Measurements from ENCODE around the gene MRGPRF. TPM values are rescaled to one million over a fixed set of nuclear protein-coding genes. Genes with fewer than 3 reads are reported as not detected.

Gene MRGPRF
- polyA plus RNA-seq, 1 donor from 2014 or later: not detected

- H3K27me3 ChIP-seq (ENCODE audit: insufficient read depth, low read depth, low read length): no peaks in the 10 kb centered on the region
- H4K20me1 ChIP-seq (ENCODE audit: insufficient read depth): no peaks in the 10 kb centered on the region
- no peaks in the 10 kb centered on the region for H3K9me2 ChIP-seq (ENCODE audit: insufficient read depth, low read length)
- H3K27ac ChIP-seq (ENCODE audit: low read length): no peak overlapping the region
- no peaks in the 10 kb centered on the region for H3F3A ChIP-seq (ENCODE audit: insufficient read depth, low read length, poor library complexity, severe bottlenecking)
- no peak overlapping the region for H2AFZ ChIP-seq (ENCODE audit: low read depth, low read length)
- H3K9ac ChIP-seq (ENCODE audit: low read length): no peak overlapping the region
- H3K9me3 ChIP-seq (ENCODE audit: low read length): no peaks in the 10 kb centered on the region
- TF ChIP-seq TAF1 (IDR thresholded peaks at IDR 0.05; ENCODE audit: low read depth): no peak
- no peak for TF ChIP-seq RAD21 (conservative IDR thresholded peaks at IDR 0.05)
- TF ChIP-seq POLR2AphosphoS5 (IDR thresholded peaks at IDR 0.05): no peak
- TF ChIP-seq, protein P1, sequence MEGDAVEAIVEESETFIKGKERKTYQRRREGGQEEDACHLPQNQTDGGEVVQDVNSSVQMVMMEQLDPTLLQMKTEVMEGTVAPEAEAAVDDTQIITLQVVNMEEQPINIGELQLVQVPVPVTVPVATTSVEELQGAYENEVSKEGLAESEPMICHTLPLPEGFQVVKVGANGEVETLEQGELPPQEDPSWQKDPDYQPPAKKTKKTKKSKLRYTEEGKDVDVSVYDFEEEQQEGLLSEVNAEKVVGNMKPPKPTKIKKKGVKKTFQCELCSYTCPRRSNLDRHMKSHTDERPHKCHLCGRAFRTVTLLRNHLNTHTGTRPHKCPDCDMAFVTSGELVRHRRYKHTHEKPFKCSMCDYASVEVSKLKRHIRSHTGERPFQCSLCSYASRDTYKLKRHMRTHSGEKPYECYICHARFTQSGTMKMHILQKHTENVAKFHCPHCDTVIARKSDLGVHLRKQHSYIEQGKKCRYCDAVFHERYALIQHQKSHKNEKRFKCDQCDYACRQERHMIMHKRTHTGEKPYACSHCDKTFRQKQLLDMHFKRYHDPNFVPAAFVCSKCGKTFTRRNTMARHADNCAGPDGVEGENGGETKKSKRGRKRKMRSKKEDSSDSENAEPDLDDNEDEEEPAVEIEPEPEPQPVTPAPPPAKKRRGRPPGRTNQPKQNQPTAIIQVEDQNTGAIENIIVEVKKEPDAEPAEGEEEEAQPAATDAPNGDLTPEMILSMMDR (IDR thresholded peaks at IDR 0.05; ENCODE audit: poor library complexity, severe bottlenecking): no peak
- no peak for TF ChIP-seq SMC3 (conservative IDR thresholded peaks at IDR 0.05; ENCODE audit: poor library complexity)
- no peak for TF ChIP-seq EP300 (conservative IDR thresholded peaks at IDR 0.05; ENCODE audit: poor library complexity, severe bottlenecking)
- no peak for TF ChIP-seq REST (IDR thresholded peaks at IDR 0.05; ENCODE audit: borderline replicate concordance)
- no peak for TF ChIP-seq MXI1 (conservative IDR thresholded peaks at IDR 0.05; ENCODE audit: poor library complexity, severe bottlenecking)
- TF ChIP-seq EZH2 (IDR thresholded peaks at IDR 0.05; ENCODE audit: borderline replicate concordance, insufficient read depth, low read length, poor library complexity, severe bottlenecking): no peak
- no peaks in the 10 kb centered on the region for H3K79me2 ChIP-seq (replicated peaks; ENCODE audit: insufficient read depth, low read length)
- no peaks in the 10 kb centered on the region for H3K36me3 ChIP-seq (ENCODE audit: insufficient read depth, low read length)
- no peak overlapping the region for H3K4me2 ChIP-seq (ENCODE audit: low read length)
- H3K4me3 ChIP-seq (ENCODE audit: low read length): no peak overlapping the region
Observed at GRCh38 chr11:69010964-69011623, 2.0 kb downstream of the MRGPRF start.

GRCh38 chr11:69010361-69010891, 2.6 kb downstream of the MRGPRF start:
- Histone ChIP-seq H3K27me3 (ENCODE audit: insufficient read depth, low read depth, low read length) (no peaks in the 10 kb centered on the region), H2AFZ (ENCODE audit: low read depth, low read length) (no peak overlapping the region), H3K79me2 (replicated peaks; ENCODE audit: insufficient read depth, low read length) (no peaks in the 10 kb centered on the region), H3K27ac (ENCODE audit: low read length) (no peak overlapping the region), H3F3A (ENCODE audit: insufficient read depth, low read length, poor library complexity, severe bottlenecking) (no peaks in the 10 kb centered on the region), H3K4me2 (ENCODE audit: low read length) (no peak overlapping the region), H3K9ac (ENCODE audit: low read length) (no peak overlapping the region), H3K4me3 (ENCODE audit: low read length) (no peak overlapping the region), H3K9me3 (ENCODE audit: low read length) (no peaks in the 10 kb centered on the region), H3K9me2 (ENCODE audit: insufficient read depth, low read length) (no peaks in the 10 kb centered on the region), H3K36me3 (ENCODE audit: insufficient read depth, low read length) (no peaks in the 10 kb centered on the region), H4K20me1 (ENCODE audit: insufficient read depth) (no peaks in the 10 kb centered on the region)
- TF ChIP-seq POLR2AphosphoS5 (IDR thresholded peaks at IDR 0.05) (no peak), MXI1 (conservative IDR thresholded peaks at IDR 0.05; ENCODE audit: poor library complexity, severe bottlenecking) (no peak), TAF1 (IDR thresholded peaks at IDR 0.05; ENCODE audit: low read depth) (no peak), SMC3 (conservative IDR thresholded peaks at IDR 0.05; ENCODE audit: poor library complexity) (no peak), EP300 (conservative IDR thresholded peaks at IDR 0.05; ENCODE audit: poor library complexity, severe bottlenecking) (no peak), EZH2 (IDR thresholded peaks at IDR 0.05; ENCODE audit: borderline replicate concordance, insufficient read depth, low read length, poor library complexity, severe bottlenecking) (no peak), RAD21 (conservative IDR thresholded peaks at IDR 0.05) (no peak), REST (IDR thresholded peaks at IDR 0.05; ENCODE audit: borderline replicate concordance) (no peak)
- TF ChIP-seq, protein P1 (IDR thresholded peaks at IDR 0.05; ENCODE audit: poor library complexity, severe bottlenecking): no peak

Data from neural cell (in vitro differentiated cells).